HL-60 (cell line): Measurements from ENCODE around the gene SHISA8.

ENCODE experiments used
- CTCF ChIP-seq: IDR thresholded peaks from one replicate; pipeline ENCODE4 v1.5.1; 2011; ENCODE audit warnings: low read length, control low read depth, inconsistent platforms; ENCODE audit not compliant: insufficient read depth
- GABPA ChIP-seq: IDR thresholded peaks from 2 replicates; pipeline ENCODE4 v1.6.1; 2012; ENCODE audit warnings: low read depth
- POLR2AphosphoS5 ChIP-seq: IDR thresholded peaks from 2 replicates; pipeline ENCODE4 v1.6.1; 2012; ENCODE audit warnings: low read depth
- REST ChIP-seq: IDR thresholded peaks from 2 replicates; pipeline ENCODE4 v1.6.1; 2012; ENCODE audit warnings: low read depth; ENCODE audit not compliant: insufficient replicate concordance
- SPI1 ChIP-seq: IDR thresholded peaks from 2 replicates; pipeline ENCODE4 v1.6.1; 2012; ENCODE audit warnings: low read depth, mild to moderate bottlenecking, borderline replicate concordance

GRCh38 chr22:41933411-41934177 is 18.7 kb upstream of the SHISA8 start:
- no peak for TF ChIP-seq CTCF
- TF ChIP-seq POLR2AphosphoS5: peak; percentile 65; the same call in 1 of the 2 replicates
- no peak for TF ChIP-seq REST
- TF ChIP-seq SPI1: peak; percentile 59; the same call in 1 of the 2 replicates
- no peak for TF ChIP-seq GABPA
